ENCODE results near the gene HOXB4.

HOXB4 gene

GRCh38 chr17:48601539-48602425 lies 23.6 kb upstream of the HOXB4 start:
- no peak for DNase-seq (ENCODE audit: low spot score)

GRCh38 chr17:48601207-48601538 lies 23.0 kb upstream of the HOXB4 start:
- no peak for DNase-seq (ENCODE audit: low spot score)

- DNase-seq (ENCODE audit: low spot score): no peak
Measured at GRCh38 chr17:48600244-48601098, 22.3 kb upstream of the HOXB4 start.

GRCh38 chr17:48599354-48599753 lies 21.2 kb upstream of the HOXB4 start:
- DNase-seq (ENCODE audit: low spot score): no peak

- no peak for DNase-seq (ENCODE audit: low spot score)
Measured at GRCh38 chr17:48598736-48599135, 20.6 kb upstream of the HOXB4 start.

- DNase-seq (ENCODE audit: low spot score): peak; percentile 83
Measured at GRCh38 chr17:48597778-48598631, 19.9 kb upstream of the HOXB4 start.

GRCh38 chr17:48597528-48597777 lies 19.3 kb upstream of the HOXB4 start:
- no peak for DNase-seq (ENCODE audit: low spot score)

- DNase-seq (ENCODE audit: low spot score): peak; percentile 23
Measured at GRCh38 chr17:48596735-48597527, 18.8 kb upstream of the HOXB4 start.

- DNase-seq (ENCODE audit: low spot score): no peak
Measured at GRCh38 chr17:48596000-48596734, 18.0 kb upstream of the HOXB4 start.

GRCh38 chr17:48595278-48595999 lies 17.3 kb upstream of the HOXB4 start:
- no peak for DNase-seq (ENCODE audit: low spot score)

- DNase-seq (ENCODE audit: low spot score): no peak
Measured at GRCh38 chr17:48594538-48595277, 16.6 kb upstream of the HOXB4 start.

GRCh38 chr17:48593840-48594537 lies 15.8 kb upstream of the HOXB4 start:
- peak; percentile 91 for DNase-seq (ENCODE audit: low spot score)

- no peak for DNase-seq (ENCODE audit: low spot score)
Measured at GRCh38 chr17:48593126-48593829, 15.1 kb upstream of the HOXB4 start, which contains the start of gene HOXB5. TSS of gene HOXB5 (minus strand) at chr17:48593779. CDS start at chr17:48593682, 97 bp downstream.

- no peak for DNase-seq (ENCODE audit: low spot score)
Measured at GRCh38 chr17:48592577-48592976, 14.4 kb upstream of the HOXB4 start.

- DNase-seq (ENCODE audit: low spot score): no peak
Measured at GRCh38 chr17:48592057-48592514, 13.9 kb upstream of the HOXB4 start.

- DNase-seq (ENCODE audit: low spot score): no peak
Measured at GRCh38 chr17:48591255-48592056, 13.3 kb upstream of the HOXB4 start.

- no peak for DNase-seq (ENCODE audit: low spot score)
Measured at GRCh38 chr17:48590607-48591161, 12.5 kb upstream of the HOXB4 start.

Measured in GM03348 (cell line).